ENCODE data around the gene EBP.
A peak's percentile ranks its signal among the peaks of the same experiment; 100 is the strongest.

EBP gene

DNA sequence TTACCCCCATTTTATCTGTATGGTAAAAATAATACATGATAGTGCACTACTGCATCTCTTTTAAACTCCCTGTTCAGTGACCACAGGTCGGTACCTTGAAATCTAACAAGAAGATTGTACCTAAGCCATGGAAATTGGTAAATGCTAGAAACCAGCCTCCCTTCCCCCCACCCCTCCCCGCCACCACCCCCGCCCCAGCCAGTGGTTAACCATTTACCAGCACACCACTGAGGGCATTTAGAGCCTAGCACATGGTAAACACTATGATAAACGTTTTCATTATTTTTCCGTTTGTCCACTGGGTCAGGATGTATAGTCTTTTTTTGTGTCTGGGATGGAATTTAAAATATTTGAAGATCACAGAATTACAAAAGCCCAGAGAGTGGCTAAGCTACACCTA is 46.3 kb upstream of the EBP start:
- no peak for DNase-seq (ENCODE audit: low read depth)
- peak overlapping the region; percentile 91 for H3K4me3 ChIP-seq (ENCODE audit: low read depth, low read length)

GRCh38 chrX:48475774-48476577 is 45.6 kb upstream of the EBP start, which contains the start of gene FTSJ1:
TSS of gene FTSJ1 (plus strand) at chrX:48476199. CDS start at chrX:48478048, 1,849 bp downstream.
- DNase-seq (ENCODE audit: low read depth), result peak; percentile 85
- TF ChIP-seq, protein P1, sequence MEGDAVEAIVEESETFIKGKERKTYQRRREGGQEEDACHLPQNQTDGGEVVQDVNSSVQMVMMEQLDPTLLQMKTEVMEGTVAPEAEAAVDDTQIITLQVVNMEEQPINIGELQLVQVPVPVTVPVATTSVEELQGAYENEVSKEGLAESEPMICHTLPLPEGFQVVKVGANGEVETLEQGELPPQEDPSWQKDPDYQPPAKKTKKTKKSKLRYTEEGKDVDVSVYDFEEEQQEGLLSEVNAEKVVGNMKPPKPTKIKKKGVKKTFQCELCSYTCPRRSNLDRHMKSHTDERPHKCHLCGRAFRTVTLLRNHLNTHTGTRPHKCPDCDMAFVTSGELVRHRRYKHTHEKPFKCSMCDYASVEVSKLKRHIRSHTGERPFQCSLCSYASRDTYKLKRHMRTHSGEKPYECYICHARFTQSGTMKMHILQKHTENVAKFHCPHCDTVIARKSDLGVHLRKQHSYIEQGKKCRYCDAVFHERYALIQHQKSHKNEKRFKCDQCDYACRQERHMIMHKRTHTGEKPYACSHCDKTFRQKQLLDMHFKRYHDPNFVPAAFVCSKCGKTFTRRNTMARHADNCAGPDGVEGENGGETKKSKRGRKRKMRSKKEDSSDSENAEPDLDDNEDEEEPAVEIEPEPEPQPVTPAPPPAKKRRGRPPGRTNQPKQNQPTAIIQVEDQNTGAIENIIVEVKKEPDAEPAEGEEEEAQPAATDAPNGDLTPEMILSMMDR (IDR thresholded peaks at IDR 0.05; ENCODE audit: low read depth, low read length, missing control alignments), result no peak
- H3K4me3 ChIP-seq (ENCODE audit: low read depth, low read length), result peak within 1 kb of the TSS; percentile 91

More for the DNA sequence above, 46.3 kb upstream of the EBP start:
- TF ChIP-seq, protein P1 (IDR thresholded peaks at IDR 0.05; ENCODE audit: low read depth, low read length, missing control alignments), result no peak

DNA sequence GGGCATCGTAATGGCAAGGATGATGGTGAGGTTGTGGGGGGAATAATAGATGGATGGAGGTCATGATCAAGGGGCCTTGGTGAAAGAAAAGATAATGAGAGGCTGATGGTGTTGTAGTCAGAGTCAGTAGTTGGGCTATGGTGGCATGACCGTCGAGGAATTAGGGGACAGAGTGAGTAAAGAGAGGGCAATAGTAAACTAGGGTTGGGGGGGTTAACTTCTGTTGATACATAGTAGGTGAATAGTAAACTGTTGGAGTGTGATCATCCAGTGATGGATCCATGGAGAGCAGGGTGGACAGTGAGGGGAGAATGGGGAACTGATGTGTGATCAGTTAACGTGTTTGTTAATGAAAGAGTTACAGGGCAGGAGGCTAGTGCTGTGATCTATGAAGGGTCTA is 44.7 kb upstream of the EBP start:
- DNase-seq (ENCODE audit: low read depth), result no peak
- TF ChIP-seq, protein P1 (IDR thresholded peaks at IDR 0.05; ENCODE audit: low read depth, low read length, missing control alignments), result no peak
- H3K4me3 ChIP-seq (ENCODE audit: low read depth, low read length), result peak overlapping the region; percentile 91

GRCh38 chrX:48477960-48478755 is 43.5 kb upstream of the EBP start:
- no peak for DNase-seq (ENCODE audit: low read depth)
- no peak overlapping the region for H3K4me3 ChIP-seq (ENCODE audit: low read depth, low read length)
- TF ChIP-seq, protein P1 (IDR thresholded peaks at IDR 0.05; ENCODE audit: low read depth, low read length, missing control alignments), result no peak

GRCh38 chrX:48478806-48479205 is 42.8 kb upstream of the EBP start:
- H3K4me3 ChIP-seq (ENCODE audit: low read depth, low read length), result no peak overlapping the region
- TF ChIP-seq, protein P1 (IDR thresholded peaks at IDR 0.05; ENCODE audit: low read depth, low read length, missing control alignments), result no peak
- DNase-seq (ENCODE audit: low read depth), result no peak

DNA sequence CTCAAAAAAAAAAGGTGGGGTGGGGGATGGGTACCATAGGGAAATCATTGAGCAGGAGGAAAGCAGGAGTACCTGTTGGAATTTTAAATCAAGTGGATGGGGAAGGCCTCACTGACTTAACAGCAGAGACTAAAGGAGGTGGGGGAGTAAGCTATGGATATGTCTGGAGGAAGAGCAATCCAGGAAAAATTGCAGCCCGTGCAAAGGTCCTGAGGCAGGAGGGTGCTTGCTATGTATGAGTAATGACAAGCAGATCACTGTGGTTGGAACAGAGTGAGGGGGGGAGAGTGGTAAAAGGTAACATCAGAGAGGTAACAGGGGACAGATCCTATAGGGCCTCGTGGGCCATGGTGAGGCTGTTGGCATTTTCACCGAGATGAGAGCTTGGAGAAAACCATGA is 41.5 kb upstream of the EBP start:
- H3K4me3 ChIP-seq (ENCODE audit: low read depth, low read length), result no peak overlapping the region
- DNase-seq (ENCODE audit: low read depth), result no peak
- TF ChIP-seq, protein P1 (IDR thresholded peaks at IDR 0.05; ENCODE audit: low read depth, low read length, missing control alignments), result no peak
